IMR-90 (cell line): Measurements from ENCODE around the gene GNAO1. TPM values are rescaled to one million over a fixed set of nuclear protein-coding genes. Genes with fewer than 3 reads are reported as not detected.
A peak's percentile ranks its signal among the peaks of the same experiment; 100 is the strongest.

Experiments
- ATAC-seq: fragments of 200-7000 bp; cut with Tn5 transposase; 2 replicates; pipeline ENCODE4 v1.9.1; 2020; ENCODE audit warnings: low read depth, mild to moderate bottlenecking, moderate library complexity
- BruUV-seq: library from RNA; stranded (reverse); fragments of 400-500 nt; replicated peaks from 2 replicates; lab custom pipeline; 2021; lab: Mats Ljungman, UMichigan
- CTCF ChIA-PET: fragments of 300-600 bp; formaldehyde crosslinking; extraction: SDS; loops from one replicate; lab custom pipeline; 2021; ENCODE audit warnings: antibody characterized with exemption; lab: Yijun Ruan, JAX
- POLR2A ChIA-PET: fragments of 300-600 bp; sonication (Branson Sonifier 250); formaldehyde crosslinking; loops from one replicate; lab custom pipeline; 2022; ENCODE audit warnings: antibody characterized with exemption; ENCODE audit not compliant: unreplicated experiment; lab: Charles Lee
- DNase-seq: peaks from one replicate; pipeline ENCODE4 v3.0.0; 2013
- H2AFZ ChIP-seq: replicated peaks from 2 replicates; pipeline ENCODE3; 2013; ENCODE audit warnings: low read length, mild to moderate bottlenecking; ENCODE audit not compliant: poor library complexity
- H2AK5ac ChIP-seq: 2 replicates; pipeline ENCODE4 v1.6.1; 2013; ENCODE audit warnings: low read depth, low read length, inconsistent platforms
- H2AK9ac ChIP-seq: replicated peaks from 2 replicates; pipeline ENCODE3; 2013; ENCODE audit warnings: mild to moderate bottlenecking, low read depth, low read length, moderate library complexity; ENCODE audit not compliant: poor library complexity
- H2BK120ac ChIP-seq: 2 replicates; pipeline ENCODE4 v1.6.1; 2013; ENCODE audit warnings: low read depth, low read length, inconsistent platforms
- H2BK15ac ChIP-seq: 3 replicates; pipeline ENCODE4 v1.6.1; 2013; ENCODE audit warnings: low read depth, low read length, inconsistent platforms
- H2BK20ac ChIP-seq: 2 replicates; pipeline ENCODE4 v1.6.1; 2013; ENCODE audit warnings: low read depth, mild to moderate bottlenecking, inconsistent platforms, low read length, moderate library complexity
- H2BK5ac ChIP-seq: 2 replicates; pipeline ENCODE4 v1.6.1; 2013; ENCODE audit warnings: mild to moderate bottlenecking, low read depth, low read length, inconsistent platforms; ENCODE audit not compliant: poor library complexity, severe bottlenecking
- H3K14ac ChIP-seq: replicated peaks from 2 replicates; pipeline ENCODE4 v1.6.1; 2013; ENCODE audit warnings: low read depth, low read length, inconsistent platforms
- H3K18ac ChIP-seq: 2 replicates; pipeline ENCODE4 v1.6.1; 2013; ENCODE audit warnings: low read depth, low read length, control low read depth
- H3K23ac ChIP-seq: 2 replicates; pipeline ENCODE4 v1.6.1; 2013; ENCODE audit warnings: low read depth, low read length, inconsistent platforms
- H3K27ac ChIP-seq: 2 replicates; pipeline ENCODE4 v1.5.1; 2013; ENCODE audit warnings: mild to moderate bottlenecking, control low read depth, low read length; ENCODE audit not compliant: insufficient read depth
- H3K27me3 ChIP-seq: 2 replicates; pipeline ENCODE4 v1.6.1; 2013; ENCODE audit warnings: low read length; ENCODE audit not compliant: control insufficient read depth, insufficient read depth
- H3K36me3 ChIP-seq: 2 replicates; pipeline ENCODE4 v1.6.1; 2013; ENCODE audit warnings: low read length, mixed read lengths; ENCODE audit not compliant: control insufficient read depth, insufficient read depth
- H3K4ac ChIP-seq: 2 replicates; pipeline ENCODE4 v1.6.1; 2013; ENCODE audit warnings: low read depth, low read length, inconsistent platforms
- H3K4me1 ChIP-seq: 2 replicates; pipeline ENCODE4 v1.6.1; 2013; ENCODE audit warnings: low read length, mixed read lengths; ENCODE audit not compliant: control insufficient read depth, insufficient read depth
- H3K4me2 ChIP-seq: 2 replicates; pipeline ENCODE4 v1.6.1; 2013; ENCODE audit warnings: low read depth, mild to moderate bottlenecking, control low read depth, low read length, moderate library complexity
- H3K4me3 ChIP-seq: 2 replicates; pipeline ENCODE4 v1.5.1; 2013; ENCODE audit warnings: low read depth, mild to moderate bottlenecking, control low read depth, low read length, moderate library complexity; ENCODE audit not compliant: insufficient read depth
- H3K56ac ChIP-seq: 2 replicates; pipeline ENCODE4 v1.6.1; 2013; ENCODE audit warnings: low read length, inconsistent platforms; ENCODE audit not compliant: insufficient read depth; ENCODE audit errors: extremely low read depth
- H3K79me1 ChIP-seq, 2 experiments: 2 replicates each; pipeline ENCODE4 v1.6.1; 2013; ENCODE audit warnings: low read length in 2 of 2, inconsistent platforms in 1 of 2, low read depth in 1 of 2
- H3K9ac ChIP-seq: 2 replicates; pipeline ENCODE4 v1.6.1; 2013; ENCODE audit warnings: low read depth, low read length, control low read depth
- H3K9me1 ChIP-seq: 2 replicates; pipeline ENCODE4 v1.6.1; 2013; ENCODE audit warnings: low read length, inconsistent platforms; ENCODE audit not compliant: insufficient read depth
- H3K9me3 ChIP-seq: 2 replicates; pipeline ENCODE4 v1.6.1; 2013; ENCODE audit warnings: low read length; ENCODE audit not compliant: control insufficient read depth, insufficient read depth
- H4K20me1 ChIP-seq: 2 replicates; pipeline ENCODE4 v1.6.1; 2013; ENCODE audit warnings: low read length, inconsistent platforms; ENCODE audit not compliant: insufficient read depth
- H4K5ac ChIP-seq: 2 replicates; pipeline ENCODE4 v1.6.1; 2013; ENCODE audit warnings: mild to moderate bottlenecking, low read depth, low read length, control low read depth
- H4K8ac ChIP-seq, 2 experiments: 2 replicates each; pipeline ENCODE4 v1.6.1; 2013; ENCODE audit warnings: low read depth in 2 of 2, low read length in 2 of 2, control low read depth in 1 of 2, inconsistent platforms in 1 of 2
- H4K91ac ChIP-seq: 2 replicates; pipeline ENCODE4 v1.6.1; 2013; ENCODE audit warnings: low read depth, low read length, inconsistent platforms; ENCODE audit not compliant: insufficient read depth
- CTCF ChIP-seq: conservative IDR thresholded peaks from 2 replicates; pipeline ENCODE4 v1.5.1; 2012; ENCODE audit warnings: mild to moderate bottlenecking, low read depth, low read length, improper control_type of control experiment
- RAD21 ChIP-seq: IDR thresholded peaks from 2 replicates; pipeline ENCODE4 v1.6.1; 2012; ENCODE audit warnings: low read length, improper control_type of control experiment
- RFX5 ChIP-seq: IDR thresholded peaks from 2 replicates; pipeline ENCODE4 v1.8.0; 2012; ENCODE audit warnings: low read depth, mild to moderate bottlenecking, low read length, moderate library complexity
- SMC3 ChIP-seq: fragments of 150-350 bp; IDR thresholded peaks from 2 replicates; pipeline ENCODE4 v1.6.1; 2016; ENCODE audit warnings: low read depth, mild to moderate bottlenecking, antibody characterized with exemption, low read length, moderate library complexity
- WGBS, 2 experiments: methylation state at CpG; one replicate each; pipeline versions ENCODE4 v1.1.5 to v1.1.7; 2013; ENCODE audit warnings: missing lambda C conversion rate in 2 of 2; ENCODE audit not compliant: insufficient read length in 1 of 2; ENCODE audit errors: extremely low coverage in 2 of 2; 5-methylcytosine and 5-hydroxymethylcytosine counted together
- dilution Hi-C: fragments of 300-500 bp; cut with HindIII; formaldehyde crosslinking; loops from one replicate; pipeline ENCODE4 v1.14.3; 2018; ENCODE audit warnings: low sequenced_read_pairs; ENCODE audit not compliant: unreplicated experiment
- in situ Hi-C: fragments of 300-500 bp; cut with MboI; formaldehyde crosslinking; loops from 3 replicates; pipeline ENCODE4 v1.14.3; 2019; ENCODE audit warnings: low sequenced_read_pairs, inconsistent platforms, mixed read lengths
- intact Hi-C: fragments of 100-400 bp; cut with micrococcal nuclease; formaldehyde crosslinking; loops from 2 replicates; pipeline ENCODE4 v1.10.0; 2022
- polyA plus RNA-seq, 3 experiments: library from polyadenylated mRNA; depleted of rRNA; stranded (reverse); fragments of >200 nt; gene quantifications; 2 replicates each; pipeline ENCODE4 v1.2.3, GENCODE V29; 2012; ENCODE audit warnings: low replicate concordance in 1 of 3
- total RNA-seq: library from RNA; depleted of rRNA; stranded (reverse); fragments of >200 nt; gene quantifications from 2 replicates; pipeline ENCODE4 v1.2.3, GENCODE V29; 2012

Gene GNAO1
- total and polyA plus RNA-seq, 2 of the 4 experiments (the other 2 are of a cell fraction), result under 0.01 to 0.07 TPM

DNA sequence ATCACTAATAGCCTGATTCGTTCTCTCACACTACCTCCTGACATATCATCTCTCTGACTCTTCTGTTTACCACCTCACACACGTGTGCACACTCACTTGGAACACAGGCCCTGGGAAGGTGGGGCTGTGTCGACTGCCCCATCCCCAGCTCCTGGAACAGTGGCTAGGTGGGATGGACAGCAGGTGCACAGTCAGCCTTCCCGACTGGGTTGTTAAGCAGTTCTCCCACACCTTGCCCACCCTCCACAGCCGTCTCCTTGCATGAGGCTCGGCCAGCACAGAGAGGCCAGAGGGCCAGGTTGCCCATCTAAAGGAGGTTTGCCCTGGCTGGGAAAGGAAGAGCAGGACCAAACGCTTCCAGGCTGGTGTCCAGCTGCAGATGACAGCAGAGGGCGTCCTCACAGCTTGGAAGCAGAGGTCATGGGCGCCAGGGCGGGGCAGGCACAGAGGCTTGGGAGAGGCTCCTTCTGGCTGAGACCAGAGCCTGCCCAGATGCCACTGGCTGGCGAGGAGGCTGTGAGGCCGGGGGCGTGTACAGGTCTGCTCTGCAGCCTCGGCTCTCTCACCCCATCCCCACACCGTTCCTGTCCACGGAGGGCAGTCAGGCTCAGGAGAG is 141.3 kb downstream of the GNAO1 start:
- TF ChIP-seq CTCF (peak; percentile 47), RFX5 (no peak), RAD21 (peak; percentile 52), SMC3 (peak; percentile 46)
- intact Hi-C loops, result loop anchor here (1.0 kb wide), 3 partner anchors 24 to 370 kb away; no protein-coding TSS in a partner anchor

More for the DNA sequence above, 141.3 kb downstream of the GNAO1 start:
- no peak overlapping the region for H3K14ac ChIP-seq
- H3K27ac ChIP-seq, result no peak overlapping the region
- WGBS, 2 experiments, result 80% methylated on average over 1 of the region's 16 CpGs; no CpG with 5 or more reads in 1 of the 2 experiments
- CTCF ChIA-PET, result interaction anchor here (1.6 to 1.9 kb wide), 2 partner anchors 24 to 369 kb away, joined by 3 to 7 read pairs; no protein-coding TSS in a partner anchor
- H3K9me1 ChIP-seq, result no peaks in the 10 kb centered on the region; the same call in 1 of the 2 replicates
- no peak overlapping the region for H2BK120ac ChIP-seq
- DNase-seq (peak; percentile 45), ATAC-seq (peak; percentile 93)
- no peaks in the 10 kb centered on the region for H3K36me3 ChIP-seq
- no peaks in the 10 kb centered on the region for H3K79me1 ChIP-seq
- no TSS peak for BruUV-seq
- no peak overlapping the region for H3K9ac ChIP-seq
- H4K8ac ChIP-seq, result no peak overlapping the region
- no peak overlapping the region for H4K91ac ChIP-seq
- in situ Hi-C loops (no loop called here), dilution Hi-C loops (no loop called here)
- no peak overlapping the region for H4K5ac ChIP-seq
- peak overlapping the region; percentile 82 for H2AK9ac ChIP-seq
- H2AK5ac ChIP-seq, result no peak overlapping the region
- H3K9me3 ChIP-seq, result no peaks in the 10 kb centered on the region
- no peak overlapping the region for H2BK15ac ChIP-seq
- H4K20me1 ChIP-seq, result no peaks in the 10 kb centered on the region
- no peak overlapping the region for H3K4me2 ChIP-seq
- H2BK5ac ChIP-seq, result no peak overlapping the region
- H3K4me1 ChIP-seq, result no peaks in the 10 kb centered on the region
- POLR2A ChIA-PET, result interaction anchor here (0.6 kb wide), 1 partner anchor 23 kb away, joined by 3 read pairs; no protein-coding TSS in a partner anchor
- peak overlapping the region; percentile 79 for H2AFZ ChIP-seq
- no peak overlapping the region for H3K4me3 ChIP-seq
- no peak overlapping the region for H3K4ac ChIP-seq
- H3K23ac ChIP-seq, result no peak overlapping the region
- no peak overlapping the region for H3K56ac ChIP-seq
- H3K18ac ChIP-seq, result no peak overlapping the region
- peaks cover 2% of the 10 kb centered on the region; the same call in 1 of the 2 replicates for H3K27me3 ChIP-seq
- no peak overlapping the region for H2BK20ac ChIP-seq
